PC-3 (cell line): ENCODE measurements around the gene GRIN2C. TPM values are rescaled to one million over a fixed set of nuclear protein-coding genes. Genes with fewer than 3 reads are reported as not detected.

ENCODE experiments used
- ATAC-seq: fragments of 200-7000 bp; cut with Tn5 transposase; 2 replicates; pipeline ENCODE4 v1.9.1; 2020; ENCODE audit warnings: mild to moderate bottlenecking, moderate library complexity
- BruUV-seq: library from RNA; stranded (reverse); fragments of 400-500 nt; replicated peaks from 2 replicates; lab custom pipeline; 2021; lab: Mats Ljungman, UMichigan
- CTCF ChIA-PET: fragments of 300-600 bp; sonication (Branson Sonifier 250); formaldehyde crosslinking; loops from one replicate; lab custom pipeline; 2022; ENCODE audit warnings: antibody characterized with exemption; lab: Charles Lee
- POLR2A ChIA-PET: fragments of 300-600 bp; sonication (Branson Sonifier 250); formaldehyde crosslinking; loops from one replicate; lab custom pipeline; 2022; ENCODE audit warnings: antibody characterized with exemption; ENCODE audit not compliant: unreplicated experiment; lab: Charles Lee
- DNase-seq: peaks from one replicate; pipeline ENCODE4 v3.0.0-alpha.2; 2015
- H2AFZ ChIP-seq: fragments of 300-600 bp; sonication (generic); 2 replicates; pipeline ENCODE4 v1.6.0; 2016; ENCODE audit warnings: antibody characterized with exemption, low read length
- H3F3A ChIP-seq: fragments of 300-600 bp; sonication (generic); one replicate; pipeline ENCODE4 v1.6.0; 2017; ENCODE audit warnings: antibody characterized with exemption, low read length, control low read depth, mild to moderate bottlenecking; ENCODE audit not compliant: unreplicated experiment
- H3K27ac ChIP-seq: fragments of 300-600 bp; sonication (generic); 2 replicates; pipeline ENCODE4 v1.5.1; 2016; ENCODE audit warnings: mild to moderate bottlenecking, low read length
- H3K27me3 ChIP-seq: fragments of 300-600 bp; sonication (generic); 2 replicates; pipeline ENCODE4 v1.6.1; 2016; ENCODE audit warnings: low read length, mixed read lengths
- H3K36me3 ChIP-seq: fragments of 300-600 bp; sonication (generic); 2 replicates; pipeline ENCODE4 v1.6.1; 2016; ENCODE audit warnings: low read depth, mixed run types, low read length, mixed read lengths
- H3K4me1 ChIP-seq: fragments of 300-600 bp; sonication (generic); 2 replicates; pipeline ENCODE4 v1.5.1; 2016; ENCODE audit warnings: low read length; ENCODE audit not compliant: insufficient read depth
- H3K4me2 ChIP-seq: fragments of 300-600 bp; sonication (generic); 2 replicates; pipeline ENCODE4 v1.6.0; 2016; ENCODE audit warnings: low read length
- H3K4me3 ChIP-seq: fragments of 300-600 bp; sonication (generic); 2 replicates; pipeline ENCODE4 v1.5.1; 2016; ENCODE audit warnings: mild to moderate bottlenecking, low read length, mixed read lengths
- H3K79me2 ChIP-seq: fragments of 300-600 bp; sonication (generic); 2 replicates; pipeline ENCODE4 v1.6.1; 2017; ENCODE audit warnings: low read length, mixed read lengths
- H3K9ac ChIP-seq: fragments of 300-600 bp; sonication (generic); 2 replicates; pipeline ENCODE4 v1.6.0; 2016; ENCODE audit warnings: mild to moderate bottlenecking, low read length
- H3K9me2 ChIP-seq: fragments of 300-600 bp; sonication (generic); replicated peaks from 2 replicates; pipeline ENCODE4 v1.6.1; 2016; ENCODE audit warnings: mixed run types, low read length, mixed read lengths
- H3K9me3 ChIP-seq: fragments of 300-600 bp; sonication (generic); 2 replicates; pipeline ENCODE4 v1.6.1; 2016; ENCODE audit warnings: low read length, mixed read lengths
- H4K20me1 ChIP-seq: fragments of 300-600 bp; sonication (generic); 2 replicates; pipeline ENCODE4 v1.6.1; 2016; ENCODE audit warnings: low read length, mixed read lengths
- CTCF ChIP-seq: fragments of 300-600 bp; sonication (generic); conservative IDR thresholded peaks from 2 replicates; pipeline ENCODE4 v1.5.1; 2017; ENCODE audit warnings: antibody characterized with exemption, low read depth, mild to moderate bottlenecking, low read length
- EZH2 ChIP-seq: fragments of 300-600 bp; sonication (generic); IDR thresholded peaks from one replicate; pipeline ENCODE4 v1.6.1; 2017; ENCODE audit warnings: antibody characterized with exemption, mild to moderate bottlenecking, low read length; ENCODE audit not compliant: unreplicated experiment
- EZH2phosphoT487 ChIP-seq: fragments of 300-600 bp; sonication (generic); IDR thresholded peaks from 2 replicates; pipeline ENCODE4 v1.6.1; 2018; ENCODE audit warnings: mild to moderate bottlenecking, antibody characterized with exemption, low read length, borderline replicate concordance
- intact Hi-C: fragments of 100-400 bp; cut with micrococcal nuclease; formaldehyde crosslinking; loops from 2 replicates; pipeline ENCODE4 v1.9.0; 2023
- total RNA-seq: library from RNA; depleted of rRNA; stranded (reverse); fragments of >200 nt; gene quantifications from 2 replicates; pipeline ENCODE4 v1.2.3, GENCODE V29; 2014

GRIN2C gene
- total RNA-seq, 1 experiment from 2014 or later = 0.04 TPM

GRCh38 chr17:74800531-74800930, 59.2 kb downstream of the GRIN2C start:
- intact Hi-C loops = no loop called here
- no peaks in the 10 kb centered on the region for H3K79me2 ChIP-seq
- BruUV-seq = no TSS peak
- CTCF ChIA-PET = no interaction called here
- H3K9ac ChIP-seq = no peak overlapping the region
- no peaks in the 10 kb centered on the region for H3K9me3 ChIP-seq
- ATAC-seq (no peak), DNase-seq (no peak)
- TF ChIP-seq EZH2phosphoT487 (no peak), EZH2 (no peak), CTCF (no peak)
- H3K9me2 ChIP-seq = no peaks in the 10 kb centered on the region
- H3K4me2 ChIP-seq = no peak overlapping the region
- no peak overlapping the region for H2AFZ ChIP-seq
- H3K36me3 ChIP-seq = peaks cover 6% of the 10 kb centered on the region; the same call in 1 of the 2 replicates
- POLR2A ChIA-PET = no interaction called here
- no peaks in the 10 kb centered on the region for H3F3A ChIP-seq
- no peak overlapping the region for H3K27ac ChIP-seq
- no peaks in the 10 kb centered on the region for H4K20me1 ChIP-seq
- H3K27me3 ChIP-seq = no peaks in the 10 kb centered on the region
- H3K4me1 ChIP-seq = no peaks in the 10 kb centered on the region
- H3K4me3 ChIP-seq = no peak overlapping the region

- H3K9ac ChIP-seq = no peak overlapping the region
- no peaks in the 10 kb centered on the region for H3K9me3 ChIP-seq
- TF ChIP-seq EZH2 = no peak
- TF ChIP-seq CTCF = no peak
- no peak for TF ChIP-seq EZH2phosphoT487
- no peaks in the 10 kb centered on the region for H4K20me1 ChIP-seq
- BruUV-seq = no TSS peak
- H3K79me2 ChIP-seq = no peaks in the 10 kb centered on the region
- no peak overlapping the region for H3K4me2 ChIP-seq
- H2AFZ ChIP-seq = no peak overlapping the region
- intact Hi-C loops = no loop called here
- H3K4me3 ChIP-seq = no peak overlapping the region
- H3K36me3 ChIP-seq = peaks cover 11% of the 10 kb centered on the region; the same call in 1 of the 2 replicates
- no peaks in the 10 kb centered on the region for H3F3A ChIP-seq
- no peaks in the 10 kb centered on the region for H3K4me1 ChIP-seq
- H3K9me2 ChIP-seq = no peaks in the 10 kb centered on the region
- ChIA-PET POLR2A (no interaction called here), CTCF (no interaction called here)
- DNase-seq (no peak), ATAC-seq (no peak)
- no peaks in the 10 kb centered on the region for H3K27me3 ChIP-seq
- no peak overlapping the region for H3K27ac ChIP-seq
Measured at GRCh38 chr17:74799097-74799496, 60.6 kb downstream of the GRIN2C start.

GRCh38 chr17:74798239-74798707, 61.4 kb downstream of the GRIN2C start:
- Histone ChIP-seq H3K79me2 (no peaks in the 10 kb centered on the region), H3K9me3 (no peaks in the 10 kb centered on the region), H3K27me3 (no peaks in the 10 kb centered on the region), H4K20me1 (no peaks in the 10 kb centered on the region), H3K4me1 (no peaks in the 10 kb centered on the region), H3K36me3 (peaks cover 11% of the 10 kb centered on the region; the same call in 1 of the 2 replicates), H3K4me2 (no peak overlapping the region), H3K27ac (no peak overlapping the region), H3K4me3 (no peak overlapping the region), H2AFZ (no peak overlapping the region), H3K9ac (no peak overlapping the region), H3F3A (no peaks in the 10 kb centered on the region), H3K9me2 (no peaks in the 10 kb centered on the region)
- ATAC-seq (peak; percentile 40; the same call in 1 of the 2 replicates), DNase-seq (no peak)
- TF ChIP-seq CTCF = no peak
- TF ChIP-seq EZH2phosphoT487 = no peak
- no peak for TF ChIP-seq EZH2
- ChIA-PET POLR2A (no interaction called here), CTCF (no interaction called here)
- no TSS peak for BruUV-seq
- intact Hi-C loops = no loop called here
